ENCODE results near the gene HSPA1L.

Gene HSPA1L

DNA sequence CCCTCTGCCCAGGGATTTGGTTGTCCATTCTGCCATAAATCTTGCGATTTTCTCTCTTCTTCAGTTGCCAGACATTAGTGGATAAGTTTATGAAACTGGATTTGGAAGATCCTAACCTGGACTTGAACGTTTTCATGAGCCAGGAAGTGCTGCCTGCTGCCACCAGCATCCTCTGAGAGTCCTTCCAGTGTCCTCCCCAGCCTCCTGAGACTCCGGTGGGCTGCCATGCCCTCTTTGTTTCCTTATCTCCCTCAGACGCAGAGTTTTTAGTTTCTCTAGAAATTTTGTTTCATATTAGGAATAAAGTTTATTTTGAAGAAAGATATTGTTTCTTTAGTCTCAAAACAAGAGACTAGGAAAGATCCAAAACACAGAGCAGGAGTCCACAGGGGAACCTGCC is 52.7 kb downstream of the HSPA1L start, which contains the start of gene SAPCD1:
SAPCD1 (plus strand) TSS at position 301 of the 400 bp plus-strand sequence. CDS start 399 bp downstream, outside the sequence.
- FAIRE-seq: no peak

DNA sequence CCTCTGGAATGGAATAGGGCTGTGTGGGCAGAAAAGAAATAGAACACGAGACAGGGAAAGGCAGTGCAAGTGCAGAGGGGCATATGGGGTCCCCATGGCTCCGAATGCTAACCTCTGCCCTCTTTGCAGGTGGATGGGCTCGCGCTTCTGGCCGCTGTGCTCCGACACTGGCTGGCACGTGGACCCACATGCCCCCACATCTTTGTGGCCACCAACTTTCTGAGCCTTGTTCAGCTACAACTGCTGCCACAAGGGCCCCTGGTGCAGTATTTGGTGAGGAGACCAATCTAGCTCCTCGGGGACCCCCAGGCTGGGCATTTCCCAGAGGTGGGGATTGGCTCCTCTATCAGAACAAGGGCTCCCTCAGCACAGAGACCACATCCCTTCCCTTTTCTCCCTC is 53.7 kb downstream of the HSPA1L start:
- no peak for FAIRE-seq

DNA sequence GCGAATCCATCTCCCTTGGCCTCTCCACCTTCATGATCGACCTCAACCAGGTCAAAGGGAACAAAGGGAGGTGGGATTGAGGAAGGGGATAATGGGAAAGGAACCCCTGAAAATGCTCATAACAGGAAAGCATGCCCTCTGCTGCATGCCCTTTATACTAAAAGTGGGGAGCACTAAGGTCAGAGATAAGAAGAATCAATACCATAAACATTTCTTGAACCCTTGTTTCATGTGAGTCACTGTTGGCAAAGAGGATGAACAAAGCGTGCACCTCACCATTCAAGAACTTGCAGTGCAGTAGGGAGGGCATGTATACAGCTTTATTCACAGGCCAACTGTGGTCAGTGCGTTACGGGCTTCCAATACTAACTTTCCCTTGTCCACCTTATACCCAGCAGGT is 54.3 kb downstream of the HSPA1L start:
- FAIRE-seq: no peak

Data from islet of Langerhans (tissue), 1 donor.